Urinary bladder (tissue), 4 donors: ENCODE results near the gene CLDN4. TPM values are rescaled to one million over a fixed set of nuclear protein-coding genes. Genes with fewer than 3 reads are reported as not detected.

Experiments
- DNase-seq: peaks from one replicate; pipeline ENCODE4 v3.0.0-alpha.2; 2015; ENCODE audit errors: extremely low spot score
- H3K27ac ChIP-seq: one replicate; pipeline ENCODE4 v1.5.1; 2013; ENCODE audit warnings: low read depth, mild to moderate bottlenecking, moderate library complexity
- H3K36me3 ChIP-seq: one replicate; pipeline ENCODE4 v1.6.1; 2013; ENCODE audit warnings: mild to moderate bottlenecking, moderate library complexity; ENCODE audit not compliant: insufficient read depth
- H3K4me1 ChIP-seq: one replicate; pipeline ENCODE4 v1.6.1; 2013; ENCODE audit warnings: mild to moderate bottlenecking, moderate library complexity; ENCODE audit not compliant: insufficient read depth
- H3K4me3 ChIP-seq: one replicate; pipeline ENCODE4 v1.5.1; 2013; ENCODE audit warnings: low read depth, low read length
- WGBS: extraction: QIAGEN DNeasy Blood & Tissue Kit; methylation state at CpG from one replicate; pipeline ENCODE4 v1.1.7; 2013; 5-methylcytosine and 5-hydroxymethylcytosine counted together
- polyA plus RNA-seq: library from polyadenylated mRNA; stranded (reverse); fragments of 200-250 nt; gene quantifications from one replicate; pipeline ENCODE4 v1.2.3, GENCODE V29; 2013
- total RNA-seq: library from RNA; depleted of rRNA; stranded (reverse); fragments of >200 nt; gene quantifications from one replicate; pipeline ENCODE4 v1.2.3, GENCODE V29; 2014
- donor health status: healthy with polysubstance abuse.
- donor health status: healthy.

CLDN4 gene
- total and polyA plus RNA-seq, 2 donors, result 51.4 to 127 TPM

GRCh38 chr7:73881352-73882046 is 50.7 kb downstream of the CLDN4 start:
- H3K27ac ChIP-seq, result no peak overlapping the region
- no peaks in the 10 kb centered on the region for H3K36me3 ChIP-seq
- H3K4me3 ChIP-seq, result no peak overlapping the region
- no peaks in the 10 kb centered on the region for H3K4me1 ChIP-seq
- WGBS, result 66% methylated on average over 5 of the region's 5 CpGs
- DNase-seq, result no peak

GRCh38 chr7:73882047-73882402 is 51.2 kb downstream of the CLDN4 start:
- 87% methylated on average over 3 of the region's 3 CpGs for WGBS
- DNase-seq, result no peak
- H3K4me3 ChIP-seq, result no peak overlapping the region
- H3K4me1 ChIP-seq, result no peaks in the 10 kb centered on the region
- no peak overlapping the region for H3K27ac ChIP-seq
- H3K36me3 ChIP-seq, result no peaks in the 10 kb centered on the region

Other genes with a start within 250 kb of the CLDN4 start
- gene MLXIPL, start 206.5 kb upstream of the CLDN4 start, total RNA-seq, result 0.37 TPM
- 4.1 TPM for gene MLXIPL, start 206.5 kb upstream of the CLDN4 start, polyA plus RNA-seq
- 3.2 TPM for gene VPS37D, start 163.2 kb upstream of the CLDN4 start, total RNA-seq
- gene VPS37D, start 163.2 kb upstream of the CLDN4 start, polyA plus RNA-seq, result 4.7 TPM
- 2.6 TPM for gene DNAJC30, start 147.5 kb upstream of the CLDN4 start, total RNA-seq
- gene DNAJC30, start 147.5 kb upstream of the CLDN4 start, polyA plus RNA-seq, result 11.4 TPM
- 22.9 TPM for gene BUD23, start 147.4 kb upstream of the CLDN4 start, total RNA-seq
- gene BUD23, start 147.4 kb upstream of the CLDN4 start, polyA plus RNA-seq, result 69.4 TPM
- 9.0 TPM for gene STX1A, start 111.3 kb upstream of the CLDN4 start, total RNA-seq
- 9.8 TPM for gene STX1A, start 111.3 kb upstream of the CLDN4 start, polyA plus RNA-seq
- gene ABHD11, start 92.2 kb upstream of the CLDN4 start, total RNA-seq, result 5.8 TPM
- 22.6 TPM for gene ABHD11, start 92.2 kb upstream of the CLDN4 start, polyA plus RNA-seq
- gene CLDN3, start 60.7 kb upstream of the CLDN4 start, total RNA-seq, result 0.21 TPM
- gene CLDN3, start 60.7 kb upstream of the CLDN4 start, polyA plus RNA-seq, result 1.6 TPM
- gene METTL27, start 11.5 kb downstream of the CLDN4 start, total RNA-seq, result 2.9 TPM
- gene METTL27, start 11.5 kb downstream of the CLDN4 start, polyA plus RNA-seq, result 1.0 TPM
- gene TMEM270, start 30.2 kb downstream of the CLDN4 start, total RNA-seq, result not detected
- 0.09 TPM for gene TMEM270, start 30.2 kb downstream of the CLDN4 start, polyA plus RNA-seq
- gene ELN, start 197.2 kb downstream of the CLDN4 start, total RNA-seq, result 483 TPM
- 191 TPM for gene ELN, start 197.2 kb downstream of the CLDN4 start, polyA plus RNA-seq